AG20443 (cell line): ENCODE data around the gene PLPP2.

Experiments
- DNase-seq: peaks from one replicate; pipeline ENCODE4 v3.0.0; 2012; ENCODE audit warnings: low spot score, mixed read lengths

PLPP2 gene

DNA sequence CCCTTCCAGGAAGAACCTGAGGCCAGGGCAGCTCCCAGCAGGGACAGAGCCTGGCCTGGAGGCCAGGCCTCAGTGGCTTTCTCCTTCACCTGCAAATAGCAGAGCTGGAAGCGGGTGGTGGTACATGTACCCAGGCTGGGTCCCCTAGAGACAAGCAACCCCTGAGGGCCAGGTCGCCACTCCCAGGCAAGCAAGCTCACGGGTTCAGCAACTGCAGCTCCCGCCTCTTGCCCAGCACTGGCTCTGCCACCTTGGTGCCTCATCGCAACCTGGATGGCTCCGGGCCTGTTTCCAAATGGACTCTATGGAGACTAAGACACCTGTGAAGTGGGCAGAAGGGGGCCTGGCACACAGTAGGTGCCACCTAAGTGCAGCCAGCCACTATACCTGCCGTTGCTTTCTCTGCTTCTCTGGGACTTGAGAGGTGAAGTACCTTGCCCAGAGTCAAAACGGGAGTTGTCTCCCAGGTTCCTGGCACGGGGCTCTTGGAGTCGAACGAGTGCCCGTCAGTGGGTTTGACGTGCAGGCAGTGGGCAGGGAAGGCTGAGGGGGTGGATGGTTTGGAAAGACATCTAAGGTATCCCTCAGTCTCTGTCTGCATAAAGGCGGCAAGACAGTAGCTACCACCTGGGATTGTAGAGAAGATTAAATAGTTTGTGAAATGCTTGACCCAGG, 2.4 kb upstream of the PLPP2 start:
- no peak for DNase-seq

DNA sequence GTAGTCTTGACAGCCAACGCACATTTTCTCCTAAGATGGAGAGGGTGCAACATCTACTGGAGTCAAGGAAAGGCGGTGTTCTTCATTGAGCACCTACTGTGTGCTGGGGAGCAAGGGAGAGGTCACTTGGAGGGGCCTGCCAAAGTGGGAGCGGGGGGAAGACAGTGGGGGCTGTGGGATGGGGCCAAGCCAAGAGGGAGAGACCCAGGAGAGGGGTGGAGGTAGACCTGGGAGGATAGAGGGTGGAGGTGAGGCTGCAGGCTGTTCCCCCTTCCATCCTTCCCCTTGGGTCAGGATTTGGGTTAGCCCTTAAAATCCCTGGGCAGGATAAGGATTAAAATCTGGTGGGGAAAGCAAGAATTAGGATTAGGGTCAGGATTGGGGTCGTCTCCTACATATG, 1.7 kb upstream of the PLPP2 start:
- DNase-seq = no peak

DNA sequence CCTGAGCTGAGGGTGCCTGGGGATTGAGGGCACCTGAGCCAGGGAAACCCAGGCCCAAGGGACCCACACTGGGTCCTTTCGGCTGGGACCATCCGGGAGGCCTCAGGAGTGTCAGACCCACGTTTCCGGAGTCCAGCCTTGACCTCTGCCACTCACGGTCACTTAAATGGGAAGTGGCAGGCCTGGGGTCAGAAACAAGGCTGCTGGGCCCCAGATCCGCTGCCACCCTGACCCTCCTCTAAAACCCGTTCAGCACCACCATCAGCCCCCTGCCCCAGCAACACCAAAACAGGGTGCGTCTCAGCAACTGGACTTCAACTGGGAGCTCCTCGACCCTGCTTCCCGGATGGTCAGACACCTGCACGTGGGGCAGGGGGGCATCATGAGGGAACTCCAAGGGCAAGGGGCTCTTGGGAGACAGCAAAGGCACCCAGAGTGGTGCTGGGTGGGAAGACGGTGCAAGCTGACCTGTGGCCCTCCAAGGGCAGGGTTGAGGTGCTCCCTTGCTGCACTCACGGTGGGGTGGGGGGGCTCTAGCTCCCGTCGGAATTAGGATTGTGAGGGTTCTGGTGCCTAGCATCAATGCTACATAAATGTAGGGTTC, 1.2 kb upstream of the PLPP2 start:
- DNase-seq = no peak

DNA sequence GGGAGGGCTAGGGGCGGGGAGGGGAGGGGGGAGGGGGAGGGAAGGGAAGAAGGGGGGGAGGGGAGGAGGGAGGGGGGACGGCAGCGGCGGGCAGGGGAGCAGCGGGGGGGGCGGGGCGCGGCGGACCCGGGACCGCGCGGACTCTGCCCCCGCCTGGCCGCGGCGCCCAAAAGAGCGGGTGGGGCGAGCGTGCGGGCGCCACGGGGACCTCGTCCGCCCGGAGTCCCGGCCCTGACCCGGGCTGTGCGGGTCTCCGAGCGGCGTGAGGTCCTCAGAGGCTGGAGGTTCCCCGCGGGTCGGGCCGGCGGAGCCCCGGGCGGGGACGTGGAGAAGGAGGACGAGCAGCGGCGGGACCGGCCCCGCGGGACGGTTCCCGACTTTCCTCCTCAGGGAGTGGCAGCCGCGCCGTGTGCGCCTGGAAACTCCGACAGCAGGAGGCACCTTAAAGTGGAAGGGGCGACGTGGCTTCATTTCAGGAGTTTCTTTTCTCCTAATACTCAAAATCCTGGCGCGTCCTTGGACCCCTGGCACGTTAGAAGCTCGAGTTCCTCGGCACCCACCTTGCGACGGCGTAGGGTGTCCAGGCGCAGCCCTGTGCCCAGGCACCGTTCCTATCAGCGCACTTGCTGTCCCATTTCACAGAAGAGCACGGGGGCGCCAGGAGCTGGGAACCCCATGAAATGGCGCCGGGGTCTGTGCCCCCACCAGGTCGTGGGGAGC, 518 bp upstream of the PLPP2 start:
- no peak for DNase-seq

DNA sequence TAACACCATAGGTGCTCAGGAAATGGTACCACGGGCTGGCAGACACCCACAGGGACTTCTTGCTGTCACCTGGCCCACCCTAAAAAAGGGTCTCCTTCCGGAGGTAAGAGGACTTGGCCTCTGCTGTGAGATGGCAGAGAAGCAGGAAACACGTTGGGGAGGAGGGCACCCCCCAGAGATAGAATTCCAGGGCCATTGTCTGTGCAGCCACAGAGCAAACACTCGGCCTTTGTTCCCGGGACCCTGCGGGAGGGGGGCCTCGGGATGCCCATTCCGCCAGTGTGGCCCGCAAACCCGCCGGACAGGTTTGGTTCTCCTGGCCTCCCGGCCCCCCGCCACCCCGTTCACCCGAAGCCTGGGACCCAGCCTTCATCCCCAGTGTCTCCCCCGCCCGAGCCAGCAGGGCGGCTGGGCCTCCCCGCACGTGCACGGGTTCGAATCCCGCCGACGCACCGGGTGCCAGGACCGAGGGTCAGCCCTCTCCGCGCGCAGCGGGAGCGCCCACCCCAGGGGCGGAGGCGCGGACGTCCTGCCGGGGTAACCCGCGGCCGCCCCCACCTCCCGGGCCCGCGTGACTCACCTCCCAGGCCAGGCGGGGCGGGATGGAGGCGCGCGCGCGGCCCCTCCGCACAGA, 714 bp downstream of the PLPP2 start:
- peak; percentile 63 for DNase-seq

DNA sequence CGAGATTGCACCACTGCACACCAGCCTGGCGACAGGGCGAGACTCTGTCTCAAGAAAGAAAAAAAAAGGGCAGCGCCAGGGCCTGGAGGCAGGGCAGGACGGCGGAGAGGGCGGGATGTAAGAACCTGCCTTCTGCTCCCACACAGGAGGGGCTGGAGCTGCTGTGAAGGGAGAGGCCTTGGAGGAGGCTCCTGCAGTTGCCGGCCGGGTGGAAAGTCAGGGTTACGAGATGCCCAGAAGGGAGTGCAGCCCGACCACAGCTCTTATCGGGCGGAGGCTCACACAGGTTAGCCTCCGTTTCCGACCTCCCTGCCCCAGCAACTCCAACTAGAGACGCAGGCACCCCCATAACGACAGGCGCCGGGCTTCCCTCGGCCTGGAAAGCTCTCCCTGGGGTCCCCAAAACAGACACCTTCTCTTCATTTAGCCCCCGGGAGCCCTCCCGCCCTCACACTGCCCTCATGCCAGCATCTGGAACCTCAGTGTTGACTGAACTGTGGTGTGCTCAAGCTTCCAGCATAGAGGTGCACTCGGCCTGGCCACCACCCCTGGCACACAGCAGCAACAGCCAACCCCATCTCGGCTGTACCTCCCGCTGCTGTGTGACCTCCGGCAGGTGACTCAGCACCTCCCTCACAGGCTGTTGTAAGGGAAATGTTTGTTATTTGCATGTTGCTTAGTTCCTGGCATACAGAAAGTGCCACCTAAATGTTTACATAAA, 1.4 kb downstream of the PLPP2 start:
- DNase-seq = no peak

DNA sequence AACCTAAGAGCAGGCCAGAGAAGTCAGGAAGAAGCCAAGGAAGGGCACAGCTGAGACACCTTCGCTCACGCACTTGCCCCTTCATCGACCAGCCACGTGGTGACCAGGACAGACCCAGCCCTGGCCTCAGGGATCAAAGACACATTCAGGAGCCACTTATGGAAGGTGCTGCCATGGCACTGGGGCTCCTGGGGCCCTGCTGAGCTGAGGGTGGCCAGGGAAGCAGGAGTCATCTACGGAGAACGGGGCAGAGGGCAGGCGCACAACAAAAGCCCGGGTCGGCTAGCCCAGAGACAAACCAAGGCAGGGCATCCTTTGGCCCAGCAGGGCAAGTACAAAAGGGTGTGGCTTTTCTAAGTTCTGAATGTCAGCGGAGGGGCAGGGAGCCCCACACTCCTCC, 2.3 kb downstream of the PLPP2 start:
- no peak for DNase-seq

DNA sequence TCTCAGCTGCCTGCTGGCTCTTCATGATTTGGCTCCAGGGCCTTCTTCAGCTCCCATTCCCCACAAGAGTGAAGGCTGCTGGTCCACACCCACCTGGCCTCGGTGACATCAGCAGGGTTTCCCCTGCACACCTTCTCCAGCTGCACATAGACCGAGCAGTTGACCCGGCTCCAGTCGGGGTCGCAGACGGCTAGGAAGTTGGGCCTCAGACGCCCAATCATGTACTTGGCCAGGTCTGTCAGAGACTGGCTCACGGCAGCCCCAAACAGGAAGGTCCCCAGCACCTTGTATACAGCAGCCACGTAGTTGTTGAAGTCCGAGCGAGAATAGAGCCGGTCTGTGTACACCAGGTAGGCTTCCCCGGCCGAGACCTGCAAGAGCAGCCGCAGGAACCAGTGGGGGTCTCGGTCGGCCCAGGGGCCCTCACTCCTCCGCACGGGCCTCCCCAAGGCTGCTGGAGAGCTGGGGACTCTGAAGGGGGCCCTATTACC, 3.8 kb downstream of the PLPP2 start:
- no peak for DNase-seq

DNA sequence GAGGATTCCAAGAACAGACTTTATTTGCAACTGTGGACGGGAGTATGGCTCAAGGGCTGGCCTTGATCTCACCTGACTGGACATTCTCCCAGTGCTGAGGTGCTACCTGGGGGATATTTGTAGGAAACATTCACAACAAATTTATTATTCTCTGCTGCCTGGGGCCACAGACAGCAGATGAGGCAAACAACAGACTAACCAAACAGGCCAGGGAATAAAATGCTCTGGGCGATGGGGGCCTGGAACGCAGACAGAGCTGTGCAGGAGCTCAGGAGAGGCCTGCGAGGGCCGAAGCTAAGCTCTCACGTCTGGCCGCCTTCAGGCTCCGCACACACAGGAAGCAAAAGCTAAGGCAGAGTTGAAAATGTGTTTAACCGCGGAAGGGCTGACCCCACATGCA, 7.8 kb downstream of the PLPP2 start:
- no peak for DNase-seq

DNA sequence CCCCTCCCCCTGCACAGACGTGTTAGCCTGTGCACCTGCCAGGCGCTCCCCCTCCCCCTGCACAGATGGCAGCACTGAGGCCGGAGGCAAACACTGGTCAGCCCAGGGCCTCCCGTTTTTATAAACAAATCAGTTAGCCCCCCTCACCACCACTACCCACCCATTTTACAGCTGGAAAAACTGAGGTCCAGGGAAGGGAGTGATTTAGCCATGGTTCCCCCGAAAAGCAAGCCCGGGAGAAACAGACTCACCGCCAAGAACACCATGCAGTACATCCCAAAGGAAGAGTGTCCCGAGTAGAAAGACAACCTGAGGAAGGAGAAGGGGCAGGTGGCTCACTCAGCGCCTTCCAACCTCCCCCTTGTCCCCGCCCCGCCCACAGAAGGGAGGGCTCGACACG, 8.7 kb downstream of the PLPP2 start:
- DNase-seq = no peak

DNA sequence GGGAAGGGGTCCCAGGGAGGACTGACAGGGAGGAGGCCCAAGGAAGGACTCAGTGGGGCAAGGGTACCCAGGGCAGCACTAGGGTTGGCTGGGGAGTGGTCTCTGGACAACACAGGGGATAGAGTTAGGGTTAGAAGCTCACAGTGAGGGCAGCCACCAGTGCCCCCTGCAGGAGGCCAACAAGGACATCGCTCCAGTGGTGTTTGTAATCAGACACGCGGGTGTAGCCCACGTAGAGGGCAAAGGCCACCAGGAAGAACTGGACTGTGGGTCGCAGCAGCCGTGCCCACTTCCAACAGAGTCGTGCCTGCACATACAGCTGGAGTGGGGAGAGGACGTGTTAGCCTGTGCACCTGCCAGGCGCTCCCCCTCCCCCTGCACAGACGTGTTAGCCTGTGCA, 9.2 kb downstream of the PLPP2 start:
- DNase-seq = no peak

DNA sequence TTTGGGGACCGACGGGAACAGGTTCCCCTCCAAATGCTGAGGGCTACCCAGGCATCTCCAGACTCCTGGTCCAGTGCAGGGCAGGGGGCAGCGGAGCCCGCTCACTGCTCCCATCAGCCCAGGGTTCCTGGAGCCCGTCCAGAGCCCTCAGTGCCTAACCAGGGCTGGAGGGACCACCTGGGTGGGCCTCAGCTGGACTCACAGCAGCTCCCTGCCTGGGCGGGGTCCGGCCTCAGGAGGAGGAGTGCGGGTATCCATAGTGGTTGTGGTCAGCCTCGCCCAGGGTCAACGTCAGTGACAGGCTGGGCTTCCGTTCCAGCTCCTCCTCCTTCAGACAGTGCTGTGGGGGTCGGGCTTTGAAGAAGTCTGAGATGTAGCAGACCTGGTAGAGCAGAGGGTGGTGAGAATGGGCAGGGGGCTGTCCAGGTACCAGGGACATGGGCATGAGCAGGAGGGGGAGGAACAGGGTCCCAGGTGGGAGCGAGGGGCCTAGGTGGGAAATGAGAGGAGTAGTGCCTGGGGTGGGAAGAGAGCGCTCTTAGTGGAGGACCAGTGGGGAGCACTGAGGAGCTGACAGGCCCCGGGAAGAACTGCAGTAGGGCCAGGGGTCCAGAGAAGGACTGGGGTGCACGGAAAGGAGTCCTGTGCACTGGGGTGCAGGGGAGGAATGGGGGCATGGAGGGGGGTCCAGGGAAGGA, 9.9 kb downstream of the PLPP2 start:
- DNase-seq = no peak

DNA sequence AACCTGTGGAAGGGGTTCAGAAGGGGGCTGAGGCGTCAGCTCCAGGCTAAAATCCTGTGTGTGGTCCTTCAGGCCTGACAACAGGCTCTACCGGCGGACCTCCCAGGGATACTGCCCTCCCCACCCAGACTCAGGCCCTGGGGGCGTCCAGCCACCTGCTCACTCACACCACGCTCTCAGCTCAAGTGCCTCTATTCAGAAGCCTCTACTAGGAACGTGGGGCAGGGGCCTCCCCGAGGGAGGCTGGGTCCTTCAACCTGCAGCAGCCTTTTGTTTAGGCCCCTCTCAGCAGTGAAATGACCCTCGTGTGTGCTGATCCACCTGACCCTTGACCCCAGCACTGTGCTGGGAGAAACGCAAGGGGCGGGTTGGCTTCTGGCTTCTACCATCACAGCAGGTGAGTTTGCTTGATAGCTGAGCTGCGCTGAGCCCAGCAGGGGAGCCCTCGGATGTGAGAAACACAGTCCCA, 10.6 kb downstream of the PLPP2 start:
- DNase-seq = no peak

DNA sequence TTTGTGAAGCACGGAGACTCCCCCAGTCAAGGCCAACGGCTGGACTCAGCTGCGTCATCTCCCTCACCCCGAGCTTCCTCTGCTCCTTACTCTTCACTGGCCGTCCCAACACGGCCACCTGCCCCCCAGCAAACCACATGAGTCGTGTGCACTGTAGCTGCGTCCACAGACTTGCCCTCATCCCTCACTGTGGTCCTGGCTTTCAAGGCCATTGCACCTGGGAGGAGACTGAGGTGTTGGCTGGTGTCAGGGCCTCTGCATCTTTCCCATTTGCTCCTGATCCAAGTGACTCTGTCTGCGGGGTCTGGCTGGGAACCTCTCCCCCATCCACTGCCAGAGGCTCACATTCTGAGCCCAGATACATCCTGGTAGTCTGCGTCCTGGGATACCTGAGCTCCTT, 11.5 kb downstream of the PLPP2 start:
- DNase-seq = no peak

DNA sequence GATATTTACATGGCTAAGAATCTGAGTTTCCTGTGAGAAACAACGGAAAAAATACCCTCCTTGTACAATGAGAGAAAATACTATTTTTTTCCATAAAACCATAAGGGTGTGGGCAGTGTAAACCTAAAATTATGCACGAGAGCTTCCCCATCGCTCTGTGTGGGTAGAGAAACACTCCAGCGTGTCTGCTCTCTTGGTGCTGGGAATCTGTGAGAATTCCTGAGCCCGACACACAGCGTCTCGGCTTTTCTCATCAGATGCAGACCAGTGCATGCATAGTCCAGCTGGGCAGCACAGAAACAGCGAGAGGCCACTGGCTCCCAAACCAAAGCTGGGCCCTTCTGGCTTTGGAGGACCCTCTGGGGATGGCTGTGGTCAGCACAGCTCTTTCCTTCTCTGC, 12.0 kb downstream of the PLPP2 start:
- no peak for DNase-seq

DNA sequence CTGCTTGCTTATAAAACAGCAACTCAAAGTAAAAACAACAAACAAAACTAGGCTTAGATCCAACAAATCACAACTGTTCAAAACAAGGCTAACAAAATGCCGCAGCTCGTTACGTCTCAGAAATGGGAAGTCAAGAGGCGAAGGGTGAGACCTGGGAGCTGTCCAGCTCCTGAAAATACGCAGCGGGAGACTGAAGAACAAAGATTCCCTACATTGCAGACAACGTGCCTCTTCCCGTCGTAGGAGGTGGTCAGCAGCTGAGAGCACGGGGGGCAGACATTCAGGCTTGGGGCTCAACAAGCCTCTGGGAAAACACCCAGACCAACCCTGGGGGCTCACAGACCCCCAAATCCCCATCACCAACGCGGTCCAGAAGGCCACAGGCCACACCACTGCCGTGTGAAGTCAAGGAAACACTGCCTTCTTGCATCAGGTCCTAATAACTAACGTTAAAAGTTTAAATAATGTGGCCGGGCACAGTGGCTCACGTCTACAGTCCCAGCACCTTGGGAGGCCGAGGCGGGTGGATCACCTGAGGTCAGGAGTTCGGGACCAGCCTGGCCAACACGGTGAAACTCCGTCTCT, 13.5 kb downstream of the PLPP2 start:
- peak; percentile 34 for DNase-seq

DNA sequence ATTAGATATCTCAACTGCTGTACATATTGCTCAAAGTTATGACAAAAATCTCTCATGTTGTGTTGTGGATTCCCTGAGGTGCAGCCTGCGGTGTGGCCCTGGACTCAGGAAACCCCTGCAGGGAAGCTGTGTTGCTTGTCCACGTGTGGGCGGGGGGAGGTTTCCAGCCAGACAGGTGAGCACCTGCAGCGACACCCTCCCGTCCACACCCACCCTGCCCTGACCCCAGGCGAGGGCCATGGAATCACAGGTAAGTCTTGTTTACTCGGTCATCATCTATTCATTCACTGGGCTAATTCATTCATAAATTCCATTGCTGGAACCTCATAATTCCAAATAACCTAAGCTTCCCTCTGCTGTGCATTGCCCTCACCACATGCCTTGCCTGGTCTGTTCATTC, 14.1 kb downstream of the PLPP2 start:
- DNase-seq = no peak

DNA sequence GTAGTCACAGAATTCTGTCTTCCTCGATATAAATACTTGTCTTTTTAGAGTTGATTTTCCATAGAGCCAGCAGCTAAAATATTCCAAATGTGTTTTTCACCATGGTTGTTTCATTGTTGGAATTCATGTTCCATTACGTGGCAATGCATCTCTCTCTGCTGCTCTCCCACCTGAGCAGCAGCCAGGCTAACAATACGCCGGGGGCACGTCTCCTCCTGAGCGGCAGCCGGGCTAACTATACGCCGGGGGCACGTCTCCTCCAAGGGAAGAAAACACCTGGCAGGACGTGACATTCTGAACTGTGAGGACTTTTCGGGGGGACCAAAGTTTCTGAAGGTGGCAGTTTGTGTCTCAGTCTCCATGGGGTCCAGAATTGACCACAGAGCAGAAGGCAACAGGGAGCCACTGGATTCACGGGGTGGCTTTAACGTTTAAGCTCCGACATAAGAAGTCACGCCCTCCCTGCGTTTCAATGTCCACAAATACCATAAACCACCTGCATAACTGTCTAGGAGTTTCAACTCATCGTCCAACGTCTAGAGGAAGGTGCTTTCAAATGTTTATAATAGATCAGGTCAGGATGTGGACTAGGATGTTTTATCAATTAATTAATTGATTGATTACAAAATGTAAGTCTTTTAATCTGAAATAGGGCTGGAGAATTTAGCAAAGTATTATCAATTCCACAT, 15.1 kb downstream of the PLPP2 start:
- no peak for DNase-seq

DNA sequence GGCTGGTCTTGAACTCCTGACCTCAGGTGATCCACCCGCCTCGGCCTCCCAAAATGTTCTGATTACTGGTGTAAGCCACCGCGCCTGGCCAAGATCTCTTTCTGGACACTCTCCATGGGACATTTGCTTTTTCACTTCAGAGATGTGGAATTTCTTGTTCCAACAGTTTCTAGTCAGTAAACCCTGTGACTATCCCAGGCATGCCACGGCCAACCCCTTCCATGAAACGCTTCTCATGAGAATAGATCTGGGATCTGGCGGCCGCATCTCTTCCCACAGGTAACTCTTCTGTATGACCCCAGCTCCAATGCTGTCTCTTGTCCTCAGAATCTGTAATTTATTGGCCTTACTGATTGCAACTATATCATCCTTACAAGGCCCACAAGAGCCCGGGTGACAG, 16.2 kb downstream of the PLPP2 start:
- DNase-seq = no peak

DNA sequence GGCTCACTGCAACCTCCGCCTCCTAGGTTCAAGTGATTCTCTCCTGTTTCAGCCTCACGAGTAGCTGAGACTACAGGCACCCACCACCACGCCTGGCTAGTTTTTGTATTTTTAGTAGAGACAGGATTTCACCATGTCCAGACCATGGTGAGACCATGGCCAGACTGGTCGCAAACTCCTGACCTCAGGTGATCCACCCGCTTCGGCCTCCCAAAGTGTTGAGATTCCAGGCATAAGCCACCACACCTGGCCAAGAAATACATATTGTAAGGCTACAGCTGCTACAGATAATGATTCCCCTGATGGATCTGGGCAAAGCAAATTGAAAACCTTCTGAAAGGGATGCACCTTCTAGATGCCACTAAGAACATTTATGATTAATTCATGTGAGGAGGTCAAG, 17.8 kb downstream of the PLPP2 start:
- no peak for DNase-seq

DNA sequence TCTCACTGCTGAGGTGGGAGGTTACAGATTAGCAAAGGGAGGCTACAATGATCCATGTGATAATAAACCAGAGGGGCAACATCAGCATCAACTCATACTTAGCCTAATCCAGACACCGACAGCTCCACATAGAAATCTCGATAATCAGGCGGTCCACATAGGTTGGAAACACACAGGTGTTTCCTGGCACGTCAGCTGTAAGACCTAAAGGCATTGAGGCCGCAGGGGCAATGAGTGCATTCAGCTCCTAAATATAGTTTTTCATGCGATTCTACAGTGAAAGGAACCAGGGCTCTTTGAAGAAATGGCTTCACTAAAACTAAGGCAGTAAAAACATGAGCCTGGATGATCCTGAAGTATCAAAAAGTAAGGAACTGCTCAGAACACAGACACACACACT, 19.3 kb downstream of the PLPP2 start:
- DNase-seq = no peak
